Subcutaneous adipose tissue (tissue), 4 donors: ENCODE results near the gene MCOLN1. TPM values are rescaled to one million over a fixed set of nuclear protein-coding genes. Genes with fewer than 3 reads are reported as not detected.

Experiments
- CTCF ChIP-seq: fragments of 450-650 bp; IDR thresholded peaks from one replicate; pipeline ENCODE4 v1.5.1; 2016; ENCODE audit warnings: low read depth, mild to moderate bottlenecking, control low read depth, antibody characterized with exemption, moderate library complexity
- total RNA-seq, 4 donors: library from RNA; depleted of rRNA; stranded (reverse); fragments of >200 nt; gene quantifications; one replicate each; pipeline ENCODE4 v1.1.0, GENCODE V29; 2016

The MCOLN1 gene
- total RNA-seq, 4 donors from 2014 or later, result 28.6 to 50.8 (median 30.2) TPM

- TF ChIP-seq CTCF, result no peak
Measured at GRCh38 chr19:7480222-7480969, 42.0 kb upstream of the MCOLN1 start.

- no peak for TF ChIP-seq CTCF
Measured at GRCh38 chr19:7480970-7481255, 41.5 kb upstream of the MCOLN1 start.

- no peak for TF ChIP-seq CTCF
Measured at GRCh38 chr19:7482584-7483439, 39.6 kb upstream of the MCOLN1 start.

GRCh38 chr19:7483720-7484201, 38.7 kb upstream of the MCOLN1 start:
- no peak for TF ChIP-seq CTCF

GRCh38 chr19:7486923-7487322, 35.5 kb upstream of the MCOLN1 start:
- no peak for TF ChIP-seq CTCF

- TF ChIP-seq CTCF, result no peak
Measured at GRCh38 chr19:7488736-7489353, 33.6 kb upstream of the MCOLN1 start, which contains the start of gene PEX11G. PEX11G (minus strand) TSS chr19:7489035; CDS start chr19:7489010, 25 bp downstream.

- TF ChIP-seq CTCF, result no peak
Measured at GRCh38 chr19:7489609-7490044, 32.8 kb upstream of the MCOLN1 start.
